Caki2 (cell line): ENCODE measurements around the gene NLRP9. TPM values are rescaled to one million over a fixed set of nuclear protein-coding genes. Genes with fewer than 3 reads are reported as not detected.

Experiments
- DNase-seq: peaks from one replicate; pipeline ENCODE4 v3.0.0-alpha.2; 2015; ENCODE audit warnings: low read depth
- in situ Hi-C: cut with HindIII; loops from 2 replicates; pipeline ENCODE4 v1.10.0; 2016; ENCODE audit warnings: low sequenced_read_pairs, low pct_unique_long_range_greater_than_20kb, mixed read lengths
- total RNA-seq: library from RNA; depleted of rRNA; stranded (reverse); fragments of >200 nt; shearing (Covaris generic); gene quantifications from 2 replicates; pipeline ENCODE4 v1.2.3, GENCODE V29; 2014; ENCODE audit warnings: low replicate concordance; rRNA removed

The NLRP9 gene
- total RNA-seq, 1 experiment from 2014 or later, result not detected

DNA sequence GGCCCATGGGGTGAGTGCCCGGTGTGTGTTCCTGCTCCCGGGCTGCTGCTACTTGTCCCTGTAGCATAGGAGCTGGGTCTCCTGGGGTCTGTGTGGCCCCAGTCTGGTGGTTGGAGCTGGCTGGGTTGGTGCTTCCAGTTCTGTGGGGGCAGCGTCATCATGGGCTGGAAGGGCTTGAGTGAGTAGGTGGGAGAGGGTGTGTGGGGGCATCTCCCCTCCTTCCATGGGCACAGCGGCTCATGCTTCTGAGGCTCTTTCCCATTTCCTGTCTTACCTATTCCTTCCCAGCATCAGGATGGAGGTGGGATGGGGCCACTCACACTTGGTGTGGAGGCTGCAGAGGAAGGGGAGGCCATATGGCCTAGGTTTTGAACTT is 71.2 kb downstream of the NLRP9 start:
- DNase-seq, result no peak
- in situ Hi-C loops, result no loop called here

DNA sequence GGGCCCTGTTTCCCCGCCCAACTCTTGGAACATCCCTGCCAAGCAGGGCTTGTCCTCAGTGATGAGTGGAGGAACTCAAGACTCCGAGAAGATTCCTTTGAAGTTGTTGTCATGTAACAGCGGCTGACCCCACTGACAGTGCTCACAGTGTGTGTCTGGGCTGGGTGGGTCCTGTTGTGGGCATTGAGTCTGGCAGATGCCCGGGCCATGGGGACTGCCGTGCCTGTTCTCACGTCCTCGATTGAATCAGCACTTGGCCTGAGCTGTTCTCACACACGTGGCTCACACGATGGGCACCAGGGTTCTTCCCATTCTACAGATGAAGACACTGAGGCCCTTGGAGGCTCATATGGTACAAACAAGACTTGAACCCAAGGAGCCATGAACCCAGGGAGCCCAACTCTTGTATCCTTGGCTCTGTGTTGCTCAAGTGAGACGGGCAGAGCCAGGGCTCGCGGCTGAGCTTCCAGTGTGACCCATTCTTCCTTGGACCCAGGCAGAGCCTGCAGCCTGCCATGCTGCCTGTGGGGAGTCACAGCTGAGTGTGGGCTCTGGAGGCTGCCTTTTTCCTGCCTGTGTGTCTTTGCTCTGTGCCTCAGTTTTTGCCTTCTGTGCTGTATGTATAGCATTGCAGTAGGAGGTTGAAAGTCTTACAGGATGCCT is 71.7 kb downstream of the NLRP9 start:
- no peak for DNase-seq
- in situ Hi-C loops, result no loop called here

DNA sequence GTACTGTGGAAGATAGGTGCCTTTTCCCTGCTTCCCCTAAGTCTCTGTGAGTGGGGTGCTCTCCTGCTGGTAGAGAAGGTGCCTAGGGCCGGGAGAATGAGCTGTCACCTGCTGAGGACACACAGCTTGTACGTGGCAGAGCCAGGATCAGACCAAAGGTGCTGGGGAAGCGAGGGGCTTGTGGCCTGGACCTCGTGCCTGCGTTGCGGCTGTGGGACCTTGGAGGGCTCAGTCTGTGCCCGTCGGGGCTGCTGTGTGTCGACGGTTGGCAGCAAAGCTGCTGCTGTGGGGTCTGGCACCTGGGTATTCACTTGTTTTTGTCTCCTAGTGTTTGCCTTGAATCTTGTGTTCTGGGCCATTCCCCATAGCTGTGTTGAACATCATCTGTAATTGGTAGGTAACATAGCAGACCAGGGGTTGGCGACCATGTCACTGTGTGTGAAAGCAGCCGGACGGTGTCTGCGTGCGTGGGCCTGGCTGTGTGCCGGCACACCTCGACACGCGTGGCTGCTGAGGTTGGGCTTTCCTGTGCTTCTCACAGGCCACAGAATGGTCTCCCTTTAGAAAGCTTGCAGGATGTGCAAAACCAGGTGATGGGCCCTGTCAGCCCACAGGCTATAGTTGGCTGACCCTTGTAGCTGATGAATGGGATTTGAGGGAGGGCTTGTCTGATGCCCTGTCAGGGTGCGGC is 74.2 kb downstream of the NLRP9 start:
- no peak for DNase-seq
- in situ Hi-C loops, result no loop called here

DNA sequence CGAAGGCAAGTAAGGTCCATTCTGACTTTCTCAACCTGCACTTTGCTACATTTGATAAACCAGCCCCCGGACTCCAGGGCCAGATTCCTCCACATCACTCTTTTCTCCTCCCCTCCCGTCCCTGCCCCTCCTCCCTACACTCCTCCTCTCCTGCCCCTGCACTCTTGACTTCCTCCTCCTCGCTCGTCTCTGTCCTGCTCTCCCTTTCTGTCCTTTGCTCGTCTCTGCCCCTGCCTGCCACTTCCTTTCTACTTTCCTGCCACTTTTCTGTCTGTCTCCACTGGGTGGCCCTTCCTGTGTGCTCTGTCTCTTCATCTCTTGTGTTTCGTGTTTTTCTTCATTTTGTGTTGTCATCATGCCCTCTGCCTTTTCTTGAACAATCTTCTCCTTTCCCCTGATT is 76.4 kb downstream of the NLRP9 start:
- DNase-seq, result no peak
- in situ Hi-C loops, result no loop called here

DNA sequence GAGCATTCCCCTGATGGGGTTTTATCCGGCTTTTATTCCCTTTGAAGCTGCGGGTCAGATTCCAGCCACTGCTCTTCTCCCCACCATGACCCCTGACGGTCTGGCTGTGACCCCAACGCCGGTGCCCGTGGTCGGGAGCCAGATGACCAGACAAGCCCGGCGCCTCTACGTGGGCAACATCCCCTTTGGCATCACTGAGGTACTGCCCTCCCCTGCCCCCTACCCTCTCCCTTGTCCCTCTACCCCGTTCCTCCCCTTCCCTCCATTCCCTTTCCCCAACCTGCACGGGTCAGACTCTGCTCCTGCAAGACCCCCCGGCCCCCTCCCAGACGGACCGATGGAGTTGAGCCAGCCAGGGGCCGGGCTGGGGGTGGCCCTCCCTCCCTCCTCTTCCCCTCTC is 77.2 kb downstream of the NLRP9 start:
- in situ Hi-C loops, result no loop called here
- DNase-seq, result no peak

DNA sequence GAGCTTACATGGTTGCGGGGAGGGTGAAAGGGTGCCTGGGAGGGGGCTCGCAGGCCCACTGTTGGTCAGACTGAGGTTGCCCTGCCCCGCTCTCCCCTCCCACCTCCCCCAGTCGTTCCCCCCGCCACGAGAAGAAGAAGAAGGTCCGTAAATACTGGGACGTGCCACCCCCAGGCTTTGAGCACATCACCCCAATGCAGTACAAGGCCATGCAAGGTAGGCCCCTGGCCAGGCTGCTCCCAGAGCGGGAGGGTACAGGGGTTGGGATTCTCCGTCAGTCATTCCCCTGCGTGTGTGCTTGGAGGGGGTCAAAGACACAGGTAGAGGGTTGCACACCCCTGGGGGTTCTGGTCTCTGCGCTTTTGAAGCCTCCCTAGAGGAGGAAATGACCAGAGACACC is 77.8 kb downstream of the NLRP9 start:
- in situ Hi-C loops, result no loop called here
- no peak for DNase-seq

DNA sequence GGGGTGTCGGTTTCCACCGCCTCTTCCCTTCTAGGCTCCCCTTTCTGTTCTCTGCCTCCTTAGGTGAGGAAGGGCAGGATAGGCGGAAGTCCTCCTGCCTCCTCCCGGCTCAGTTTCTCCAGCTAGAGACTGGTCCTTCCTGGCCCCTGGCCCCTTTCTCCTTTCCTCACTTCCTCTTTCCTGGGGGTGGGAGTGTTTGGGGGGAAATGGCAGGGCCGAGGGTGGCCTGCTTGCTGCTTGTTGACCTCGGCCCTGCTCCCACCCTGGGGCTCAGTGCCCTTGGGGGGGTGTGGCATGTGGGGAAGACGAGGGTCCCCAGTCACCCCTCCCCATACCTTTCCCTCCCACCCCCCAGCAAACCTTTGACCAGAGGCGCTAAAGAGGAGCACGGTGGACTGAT is 78.4 kb downstream of the NLRP9 start:
- in situ Hi-C loops, result no loop called here
- no peak for DNase-seq

DNA sequence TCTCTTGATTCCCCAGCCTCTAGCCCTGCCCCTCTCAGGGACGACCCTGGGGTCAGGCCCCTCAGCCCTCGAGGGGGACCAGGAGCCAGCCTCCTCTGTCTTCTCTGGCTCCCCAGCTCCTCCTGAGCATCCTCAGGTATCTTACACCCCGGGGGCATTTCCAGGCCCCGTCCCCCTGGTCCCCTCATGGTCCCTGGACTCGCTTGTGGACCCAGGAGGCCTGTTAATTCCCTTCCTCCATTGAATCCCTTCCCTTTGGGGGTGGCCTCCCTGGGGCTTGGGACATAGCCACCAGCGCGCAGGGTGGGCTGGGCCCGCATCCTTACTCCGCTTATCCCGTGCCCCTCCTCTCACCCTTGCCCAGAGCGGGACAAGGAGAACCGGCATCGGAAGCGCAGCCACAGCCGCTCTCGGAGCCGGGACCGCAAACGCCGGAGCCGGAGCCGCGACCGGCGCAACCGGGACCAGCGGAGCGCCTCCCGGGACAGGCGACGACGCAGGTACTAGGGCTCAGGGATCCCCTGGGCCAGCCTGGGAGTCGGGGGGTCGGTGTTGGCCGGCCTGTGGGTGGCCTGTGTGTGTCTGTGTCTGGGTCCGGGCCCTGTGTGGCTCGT is 79.2 kb downstream of the NLRP9 start:
- in situ Hi-C loops, result no loop called here
- no peak for DNase-seq

Other genes with a start within 250 kb of the NLRP9 start
- 0.14 TPM in 1 of 2 replicates, not detected in the other for gene SSC5D, start 250.0 kb downstream of the NLRP9 start, total RNA-seq
- not detected in 2 replicates for gene SBK2, start 201.3 kb downstream of the NLRP9 start, total RNA-seq
- 1.0 and 6.3 TPM in 2 replicates for gene SBK3, start 192.9 kb downstream of the NLRP9 start, total RNA-seq
- 2.2 and 12.9 TPM in 2 replicates for gene ZNF579, start 157.6 kb downstream of the NLRP9 start, total RNA-seq
- gene FIZ1, start 138.9 kb downstream of the NLRP9 start, total RNA-seq, result 12.3 and 13.4 TPM in 2 replicates
- 15.5 and 31.0 TPM in 2 replicates for gene ZNF524, start 138.1 kb downstream of the NLRP9 start, total RNA-seq
- gene ZNF865, start 132.8 kb downstream of the NLRP9 start, total RNA-seq, result 0.87 and 1.7 TPM in 2 replicates
- 3.6 and 14.3 TPM in 2 replicates for gene ZNF784, start 113.8 kb downstream of the NLRP9 start, total RNA-seq
- 2.3 and 12.1 TPM in 2 replicates for gene ZNF580, start 97.4 kb downstream of the NLRP9 start, total RNA-seq
- gene ZNF581, start 94.8 kb downstream of the NLRP9 start, total RNA-seq, result 10.8 and 23.3 TPM in 2 replicates
- gene CCDC106, start 90.2 kb downstream of the NLRP9 start, total RNA-seq, result 7.8 and 9.3 TPM in 2 replicates
- 129 and 183 TPM in 2 replicates for gene U2AF2, start 83.4 kb downstream of the NLRP9 start, total RNA-seq
- 117 and 123 TPM in 2 replicates for gene EPN1, start 63.2 kb downstream of the NLRP9 start, total RNA-seq
- gene RFPL4A, start 20.7 kb upstream of the NLRP9 start, total RNA-seq, result not detected in 2 replicates
- not detected in 2 replicates for gene RFPL4AL1, start 30.7 kb upstream of the NLRP9 start, total RNA-seq
- gene NLRP11, start 93.6 kb upstream of the NLRP9 start, total RNA-seq, result 0.14 TPM in 1 of 2 replicates, not detected in the other
- gene NLRP4, start 98.1 kb upstream of the NLRP9 start, total RNA-seq, result not detected in 2 replicates
- gene NLRP13, start 193.9 kb upstream of the NLRP9 start, total RNA-seq, result not detected in 2 replicates
- not detected in 2 replicates for gene NLRP8, start 209.4 kb upstream of the NLRP9 start, total RNA-seq
- gene NLRP5, start 248.4 kb upstream of the NLRP9 start, total RNA-seq, result not detected in 2 replicates